GM12891 (cell line): ENCODE data around the gene TPO.
A peak's percentile ranks its signal among the peaks of the same experiment; 100 is the strongest.

Source experiments
- DNase-seq: peaks from one replicate; pipeline ENCODE4 v3.0.0; 2011; ENCODE audit warnings: low spot score; ENCODE audit not compliant: insufficient read length
- FAIRE-seq: peaks from 2 replicates; lab custom pipeline; 2011; peaks lifted over from hg19 to GRCh38; lab: Jason Lieb, UNC
- PAX5 ChIP-seq: IDR thresholded peaks from 2 replicates; pipeline ENCODE4 v1.6.1; 2011; ENCODE audit warnings: low read length, moderate library complexity, mild to moderate bottlenecking; ENCODE audit not compliant: insufficient read depth, severe bottlenecking
- POLR2A ChIP-seq: IDR thresholded peaks from 2 replicates; pipeline ENCODE4 v1.6.1; 2011; ENCODE audit warnings: low read depth, low read length, control low read depth
- POLR2AphosphoS5 ChIP-seq: IDR thresholded peaks from 2 replicates; pipeline ENCODE4 v1.6.1; 2011; ENCODE audit warnings: low read depth, low read length, control low read depth
- POU2F2 ChIP-seq: IDR thresholded peaks from 2 replicates; pipeline ENCODE4 v1.6.1; 2011; ENCODE audit warnings: low read depth, mild to moderate bottlenecking, control low read depth, low read length, moderate library complexity
- SPI1 ChIP-seq: IDR thresholded peaks from 2 replicates; pipeline ENCODE4 v1.6.1; 2011; ENCODE audit warnings: low read depth, low read length, control low read depth
- TAF1 ChIP-seq: IDR thresholded peaks from 2 replicates; pipeline ENCODE4 v1.6.1; 2011; ENCODE audit warnings: low read depth, low read length, control low read depth

Gene TPO

GRCh38 chr2:1550076-1550475 lies 136.8 kb downstream of the TPO start:
- no peak for TF ChIP-seq POU2F2
- no peak for TF ChIP-seq POLR2AphosphoS5
- no peak for TF ChIP-seq PAX5
- no peak for TF ChIP-seq SPI1
- TF ChIP-seq TAF1, result no peak
- no peak for TF ChIP-seq POLR2A
- FAIRE-seq, result no peak
- no peak for DNase-seq

- peak; percentile 91 for DNase-seq
- FAIRE-seq, result peak; percentile 65
- no peak for TF ChIP-seq SPI1
- TF ChIP-seq TAF1, result no peak
- no peak for TF ChIP-seq POU2F2
- no peak for TF ChIP-seq POLR2A
- no peak for TF ChIP-seq PAX5
- no peak for TF ChIP-seq POLR2AphosphoS5
These were observed 137.5 kb downstream of the TPO start for GRCh38 chr2:1550658-1551316.

GRCh38 chr2:1551905-1552304 lies 138.6 kb downstream of the TPO start:
- DNase-seq (no peak), FAIRE-seq (no peak)
- no peak for TF ChIP-seq SPI1
- no peak for TF ChIP-seq TAF1
- TF ChIP-seq POLR2A, result no peak
- TF ChIP-seq PAX5, result no peak
- TF ChIP-seq POU2F2, result no peak
- TF ChIP-seq POLR2AphosphoS5, result no peak

- FAIRE-seq (no peak), DNase-seq (no peak)
- no peak for TF ChIP-seq SPI1
- no peak for TF ChIP-seq TAF1
- no peak for TF ChIP-seq PAX5
- no peak for TF ChIP-seq POLR2A
- TF ChIP-seq POLR2AphosphoS5, result no peak
- no peak for TF ChIP-seq POU2F2
These were observed 139.3 kb downstream of the TPO start for GRCh38 chr2:1552611-1553010.

- no peak for TF ChIP-seq POLR2AphosphoS5
- no peak for TF ChIP-seq TAF1
- no peak for TF ChIP-seq POU2F2
- no peak for TF ChIP-seq POLR2A
- no peak for TF ChIP-seq PAX5
- TF ChIP-seq SPI1, result no peak
- FAIRE-seq, result no peak
- no peak for DNase-seq
These were observed 140.5 kb downstream of the TPO start for GRCh38 chr2:1553671-1554295.

- no peak for TF ChIP-seq POLR2AphosphoS5
- no peak for TF ChIP-seq TAF1
- no peak for TF ChIP-seq POU2F2
- no peak for TF ChIP-seq SPI1
- no peak for TF ChIP-seq PAX5
- no peak for TF ChIP-seq POLR2A
- FAIRE-seq (no peak), DNase-seq (no peak)
These were observed 143.0 kb downstream of the TPO start for GRCh38 chr2:1556286-1556685.

- no peak for FAIRE-seq
- no peak for DNase-seq
- TF ChIP-seq TAF1, result no peak
- TF ChIP-seq SPI1, result no peak
- TF ChIP-seq PAX5, result no peak
- no peak for TF ChIP-seq POU2F2
- TF ChIP-seq POLR2A, result no peak
- TF ChIP-seq POLR2AphosphoS5, result no peak
These were observed 143.7 kb downstream of the TPO start for GRCh38 chr2:1556776-1557466.

- FAIRE-seq (no peak), DNase-seq (no peak)
- no peak for TF ChIP-seq POU2F2
- TF ChIP-seq POLR2A, result no peak
- TF ChIP-seq SPI1, result no peak
- no peak for TF ChIP-seq PAX5
- TF ChIP-seq POLR2AphosphoS5, result no peak
- no peak for TF ChIP-seq TAF1
These were observed 144.2 kb downstream of the TPO start for GRCh38 chr2:1557467-1557820.

GRCh38 chr2:1559589-1560175 lies 146.4 kb downstream of the TPO start:
- no peak for FAIRE-seq
- TF ChIP-seq POLR2A (no peak), POLR2AphosphoS5 (no peak), POU2F2 (no peak), PAX5 (no peak), SPI1 (no peak), TAF1 (no peak)
- no peak for DNase-seq

GRCh38 chr2:1561259-1561658 lies 148.0 kb downstream of the TPO start:
- TF ChIP-seq TAF1 (no peak), PAX5 (no peak), POLR2A (no peak), POU2F2 (no peak), POLR2AphosphoS5 (no peak), SPI1 (no peak)

GRCh38 chr2:1561811-1562421 lies 148.7 kb downstream of the TPO start:
- FAIRE-seq (no peak), DNase-seq (no peak)
- TF ChIP-seq POLR2AphosphoS5, result no peak
- no peak for TF ChIP-seq SPI1
- no peak for TF ChIP-seq POLR2A
- TF ChIP-seq POU2F2, result no peak
- TF ChIP-seq PAX5, result no peak
- TF ChIP-seq TAF1, result no peak

More at GRCh38 chr2:1561259-1561658, 148.0 kb downstream of the TPO start:
- no peak for DNase-seq
- FAIRE-seq, result no peak
